ENCODE measurements around the gene CAPZA1. TPM values are rescaled to one million over a fixed set of nuclear protein-coding genes. Genes with fewer than 3 reads are reported as not detected.

The CAPZA1 gene
- total RNA-seq, result 100 to 1,000 TPM; 116 to 181 (median 179) TPM

- peak; percentile 91 to 97 (median 93) for DNase-seq
- H3K27me3 ChIP-seq, result no peaks in the 10 kb centered on the region
- no peak for TF ChIP-seq CTCF (IDR thresholded peaks at IDR 0.05)
- peak; percentile 80 to 92 for TF ChIP-seq POLR2A (IDR thresholded peaks at IDR 0.05)
- peaks cover 0 to 10% (median 0%) of the 10 kb centered on the region in 3 donors for H3K36me3 ChIP-seq
- H3K27ac ChIP-seq, result peak within 1 kb of the TSS; percentile 94 to 99 (median 96)
- H3K9me3 ChIP-seq, result no peaks in the 10 kb centered on the region
- peaks cover 0 to 24% (median 2%) of the 10 kb centered on the region in 4 donors for H3K4me1 ChIP-seq
- peak within 1 kb of the TSS; percentile 70 to 86 (median 72) for H3K4me3 ChIP-seq
Observed at GRCh38 chr1:112619518-112620376, at the start of gene CAPZA1. TSS of gene CAPZA1 (plus strand) at chr1:112619832. CDS start at chr1:112619845, 13 bp downstream.

DNA sequence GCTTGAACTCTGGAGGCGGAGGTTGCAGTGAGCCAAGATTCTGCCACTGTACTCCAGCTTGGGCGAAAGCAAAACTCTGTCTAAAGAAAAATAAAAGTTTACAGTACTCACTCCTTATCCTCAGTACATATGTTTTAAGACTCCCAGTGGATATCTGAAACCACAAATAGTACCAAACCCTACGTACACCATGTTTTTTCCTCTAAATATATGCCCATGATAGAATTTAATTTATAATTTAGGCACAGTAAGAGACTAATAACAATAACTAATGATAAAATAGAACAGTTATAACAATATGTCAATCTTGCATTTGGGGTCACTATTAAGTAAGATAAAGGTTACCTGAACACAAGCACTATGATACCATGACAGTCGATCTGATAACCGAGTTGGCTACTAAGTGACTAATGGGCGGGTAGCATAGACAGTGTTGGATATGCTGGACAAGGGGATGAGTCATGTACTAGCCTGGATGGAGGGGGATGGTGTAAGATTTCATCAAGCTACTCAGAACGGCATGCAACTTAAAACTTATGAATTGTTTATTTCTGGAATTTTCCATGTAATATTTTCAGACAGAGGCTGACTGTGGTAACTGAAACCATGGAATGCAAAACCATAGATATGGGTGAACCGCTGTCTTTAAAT is 44.4 kb upstream of the CAPZA1 start:
- H3K4me1 ChIP-seq, result no peaks in the 10 kb centered on the region
- peaks cover 0 to 58% (median 0%) of the 10 kb centered on the region in 3 donors for H3K36me3 ChIP-seq
- no peaks in the 10 kb centered on the region for H3K27me3 ChIP-seq
- no peak for TF ChIP-seq CTCF (IDR thresholded peaks at IDR 0.05)
- TF ChIP-seq POLR2A (IDR thresholded peaks at IDR 0.05), result no peak
- no peak overlapping the region for H3K27ac ChIP-seq
- DNase-seq, result no peak
- no peaks in the 10 kb centered on the region for H3K9me3 ChIP-seq
- no peak overlapping the region for H3K4me3 ChIP-seq

DNA sequence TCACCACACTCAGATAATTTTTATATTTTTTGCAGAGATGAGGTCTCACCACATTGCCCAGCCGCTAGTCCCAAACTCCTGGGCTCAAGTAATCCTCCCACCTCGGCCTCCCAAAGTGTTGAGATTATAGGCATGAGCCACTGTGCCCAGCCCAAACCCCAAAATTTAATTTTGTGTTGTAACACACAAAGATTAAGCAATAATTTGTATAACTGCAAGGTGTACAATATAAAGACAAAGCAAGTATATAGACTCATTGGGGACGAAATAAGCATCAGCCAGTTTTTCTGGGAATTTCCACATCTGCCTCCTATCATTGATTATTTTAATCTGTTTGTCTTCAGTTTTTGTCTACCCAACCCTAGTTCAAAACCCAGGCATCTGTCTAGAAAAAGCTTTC is 43.4 kb upstream of the CAPZA1 start:
- TF ChIP-seq POLR2A (IDR thresholded peaks at IDR 0.05), result no peak
- no peak for TF ChIP-seq CTCF (IDR thresholded peaks at IDR 0.05)
- Histone ChIP-seq H3K4me1 (no peaks in the 10 kb centered on the region), H3K27ac (no peak overlapping the region), H3K4me3 (no peak overlapping the region), H3K9me3 (no peaks in the 10 kb centered on the region), H3K27me3 (no peaks in the 10 kb centered on the region), H3K36me3 (peaks cover 0 to 49% (median 0%) of the 10 kb centered on the region in 3 donors)
- no peak for DNase-seq

- peaks cover 0 to 11% (median 0%) of the 10 kb centered on the region in 4 donors for H3K4me1 ChIP-seq
- no peak overlapping the region for H3K4me3 ChIP-seq
- H3K27me3 ChIP-seq, result no peaks in the 10 kb centered on the region
- TF ChIP-seq CTCF (IDR thresholded peaks at IDR 0.05), result no peak
- no peak for TF ChIP-seq POLR2A (IDR thresholded peaks at IDR 0.05)
- no peaks in the 10 kb centered on the region for H3K9me3 ChIP-seq
- H3K36me3 ChIP-seq, result peaks cover 0 to 28% (median 0%) of the 10 kb centered on the region in 3 donors
- peak overlapping the region in 2 of 4 donors; percentile 57 to 62 for H3K27ac ChIP-seq
- no peak for DNase-seq
Observed at GRCh38 chr1:112579801-112580510, 39.7 kb upstream of the CAPZA1 start.

- Histone ChIP-seq H3K4me1 (peaks cover 0 to 11% (median 0%) of the 10 kb centered on the region in 4 donors), H3K27ac (peak overlapping the region in 2 of 4 donors; percentile 60 to 64), H3K4me3 (no peak overlapping the region), H3K9me3 (no peaks in the 10 kb centered on the region), H3K27me3 (no peaks in the 10 kb centered on the region), H3K36me3 (peaks cover 0 to 13% (median 0%) of the 10 kb centered on the region in 3 donors)
- no peak for TF ChIP-seq CTCF (IDR thresholded peaks at IDR 0.05)
- no peak for TF ChIP-seq POLR2A (IDR thresholded peaks at IDR 0.05)
- no peak for DNase-seq
Observed at GRCh38 chr1:112581586-112582192, 37.9 kb upstream of the CAPZA1 start.

Data from Peyer's patch (tissue), 4 donors.